ENCODE results near the gene NACA2.
A peak's percentile ranks its signal among the peaks of the same experiment; 100 is the strongest.
"Not testable (repeated sequence)": the region's sequence is repeated elsewhere in the genome, so short reads cannot be mapped to it uniquely, and the experiment has no call there.

The NACA2 gene

GRCh38 chr17:61591018-61591417, at the start of gene NACA2:
NACA2 (minus strand) TSS chr17:61591219; CDS start chr17:61591180, 39 bp downstream.
- DNase-seq (ENCODE audit: low read depth, low spot score) = no peak

- DNase-seq (ENCODE audit: low read depth, low spot score) = no peak
Measured at GRCh38 chr17:61639818-61640217, 48.8 kb upstream of the NACA2 start.

- no peak for DNase-seq (ENCODE audit: low read depth, low spot score)
Measured at GRCh38 chr17:61638087-61638486, 47.1 kb upstream of the NACA2 start.

GRCh38 chr17:61635913-61636432, 45.0 kb upstream of the NACA2 start:
- DNase-seq (ENCODE audit: low read depth, low spot score) = peak; percentile 26

GRCh38 chr17:61634942-61635538, 44.0 kb upstream of the NACA2 start:
- no peak for DNase-seq (ENCODE audit: low read depth, low spot score)

GRCh38 chr17:61634011-61634539, 43.1 kb upstream of the NACA2 start:
- DNase-seq (ENCODE audit: low read depth, low spot score) = no peak

GRCh38 chr17:61632826-61633225, 41.8 kb upstream of the NACA2 start:
- DNase-seq (ENCODE audit: low read depth, low spot score) = no peak

GRCh38 chr17:61631800-61632199, 40.8 kb upstream of the NACA2 start:
- no peak for DNase-seq (ENCODE audit: low read depth, low spot score)

- DNase-seq (ENCODE audit: low read depth, low spot score) = not testable (repeated sequence)
Measured at GRCh38 chr17:61628158-61628557, 37.1 kb upstream of the NACA2 start.

GRCh38 chr17:61627658-61628057, 36.6 kb upstream of the NACA2 start:
- DNase-seq (ENCODE audit: low read depth, low spot score) = no peak

- DNase-seq (ENCODE audit: low read depth, low spot score) = no peak
Measured at GRCh38 chr17:61627125-61627524, 36.1 kb upstream of the NACA2 start.

- no peak for DNase-seq (ENCODE audit: low read depth, low spot score)
Measured at GRCh38 chr17:61625564-61625963, 34.5 kb upstream of the NACA2 start.

- no peak for DNase-seq (ENCODE audit: low read depth, low spot score)
Measured at GRCh38 chr17:61624951-61625350, 33.9 kb upstream of the NACA2 start.

- DNase-seq (ENCODE audit: low read depth, low spot score) = no peak
Measured at GRCh38 chr17:61621317-61621716, 30.3 kb upstream of the NACA2 start.

GRCh38 chr17:61619953-61620352, 28.9 kb upstream of the NACA2 start:
- DNase-seq (ENCODE audit: low read depth, low spot score) = no peak

- DNase-seq (ENCODE audit: low read depth, low spot score) = no peak
Measured at GRCh38 chr17:61619493-61619892, 28.5 kb upstream of the NACA2 start.

GRCh38 chr17:61618950-61619349, 27.9 kb upstream of the NACA2 start:
- no peak for DNase-seq (ENCODE audit: low read depth, low spot score)

GRCh38 chr17:61617330-61617729, 26.3 kb upstream of the NACA2 start:
- no peak for DNase-seq (ENCODE audit: low read depth, low spot score)

GRCh38 chr17:61616783-61617182, 25.8 kb upstream of the NACA2 start:
- no peak for DNase-seq (ENCODE audit: low read depth, low spot score)

- no peak for DNase-seq (ENCODE audit: low read depth, low spot score)
Measured at GRCh38 chr17:61614219-61614618, 23.2 kb upstream of the NACA2 start.

GRCh38 chr17:61611323-61611722, 20.3 kb upstream of the NACA2 start:
- DNase-seq (ENCODE audit: low read depth, low spot score) = no peak

GRCh38 chr17:61605692-61606091, 14.7 kb upstream of the NACA2 start:
- DNase-seq (ENCODE audit: low read depth, low spot score) = no peak

- no peak for DNase-seq (ENCODE audit: low read depth, low spot score)
Measured at GRCh38 chr17:61601297-61601696, 10.3 kb upstream of the NACA2 start.

GRCh38 chr17:61600621-61601020, 9.6 kb upstream of the NACA2 start:
- DNase-seq (ENCODE audit: low read depth, low spot score) = no peak
